Measurements from ENCODE around the gene ZNF575.

Gene ZNF575

DNA sequence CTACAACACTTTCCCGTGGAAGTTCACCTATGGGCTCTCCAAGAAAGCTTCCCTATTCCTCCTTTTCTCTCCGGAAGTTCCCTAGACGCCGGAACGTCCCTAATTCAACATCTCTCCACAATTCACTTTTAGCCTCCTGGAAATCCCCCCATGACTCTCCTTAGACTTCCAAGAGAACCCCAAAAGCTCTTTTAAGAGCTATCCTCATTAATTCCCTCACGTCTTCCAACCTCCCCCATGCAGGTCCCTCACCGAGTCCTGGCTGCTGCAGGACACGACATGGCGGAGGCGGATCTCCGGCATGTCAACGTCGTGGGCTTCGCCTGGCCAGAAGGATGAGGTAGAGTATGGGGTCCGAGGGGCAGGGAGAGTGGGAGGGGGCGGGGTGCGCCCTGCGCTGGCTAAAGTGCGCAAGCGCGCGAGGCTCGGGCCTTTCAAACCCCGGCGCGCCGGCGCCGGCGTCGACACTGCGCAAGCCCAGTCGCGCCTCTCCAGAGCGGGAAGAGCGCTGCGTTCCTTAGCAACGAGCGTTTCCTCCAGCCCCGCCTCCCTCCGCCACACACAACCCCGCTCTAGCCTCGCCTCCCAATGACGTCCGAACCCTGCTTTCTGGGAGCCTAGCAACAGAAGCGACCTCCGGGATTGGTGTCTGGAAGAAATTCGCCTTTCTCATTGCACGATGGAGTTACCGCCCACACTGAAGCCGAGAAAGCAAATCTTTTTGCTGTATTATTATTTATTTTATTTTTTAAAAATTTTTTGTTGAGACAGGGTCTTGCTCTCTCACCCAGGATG is 42.4 kb downstream of the ZNF575 start, which contains the start of the genes PINLYP and XRCC1:
Gene PINLYP (plus strand): TSS at position 646 of the 795 bp plus-strand sequence. CDS start 1,391 bp downstream, outside the sequence.
Gene XRCC1 (minus strand): TSS at position 372 of the 795 bp plus-strand sequence. CDS start 69 bp downstream, at position 303.
- peak; percentile 99 for DNase-seq

DNA sequence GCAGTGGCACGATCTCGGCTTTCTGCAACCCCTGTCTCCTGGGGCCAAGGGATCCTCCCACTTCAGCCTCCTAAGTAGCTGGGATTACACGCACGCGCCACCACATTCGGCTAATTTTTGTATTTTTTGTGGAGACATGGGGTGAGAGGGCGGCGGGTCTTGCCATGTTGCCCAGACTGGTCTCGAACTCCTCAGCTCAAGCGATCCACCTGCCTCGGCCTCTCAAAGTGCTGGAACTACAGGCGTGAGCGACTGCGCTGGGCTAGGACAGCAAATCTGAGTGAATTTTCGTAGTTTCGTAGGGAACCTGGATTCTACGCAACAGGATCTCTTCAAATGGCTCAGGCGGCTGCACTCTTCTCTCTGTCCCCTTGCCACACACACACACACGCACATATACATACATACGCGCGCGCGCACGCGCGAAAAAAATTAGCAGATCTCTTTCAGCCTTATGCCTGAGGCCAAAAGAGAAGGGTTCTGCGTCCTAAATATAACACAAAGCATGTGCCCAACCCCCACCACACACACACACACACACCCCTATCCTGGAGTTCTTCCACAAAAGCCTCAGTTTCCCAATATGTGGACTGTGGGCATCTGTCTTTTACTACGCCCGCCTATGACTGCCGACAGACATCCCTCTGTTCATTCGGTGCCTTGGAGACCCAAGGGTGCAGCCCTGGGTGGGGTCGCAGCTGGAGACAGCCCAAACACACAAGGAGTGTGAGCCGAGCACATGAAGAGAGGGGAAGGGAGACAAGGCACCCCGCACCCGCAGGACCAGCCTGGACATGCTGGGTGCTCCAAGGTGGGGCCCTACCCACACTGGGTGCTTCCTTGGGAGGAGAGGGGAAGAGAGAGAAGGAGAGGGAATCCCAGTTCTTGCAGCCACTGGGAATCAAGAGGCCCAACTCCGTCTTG is 43.2 kb downstream of the ZNF575 start:
- DNase-seq, result no peak

DNA sequence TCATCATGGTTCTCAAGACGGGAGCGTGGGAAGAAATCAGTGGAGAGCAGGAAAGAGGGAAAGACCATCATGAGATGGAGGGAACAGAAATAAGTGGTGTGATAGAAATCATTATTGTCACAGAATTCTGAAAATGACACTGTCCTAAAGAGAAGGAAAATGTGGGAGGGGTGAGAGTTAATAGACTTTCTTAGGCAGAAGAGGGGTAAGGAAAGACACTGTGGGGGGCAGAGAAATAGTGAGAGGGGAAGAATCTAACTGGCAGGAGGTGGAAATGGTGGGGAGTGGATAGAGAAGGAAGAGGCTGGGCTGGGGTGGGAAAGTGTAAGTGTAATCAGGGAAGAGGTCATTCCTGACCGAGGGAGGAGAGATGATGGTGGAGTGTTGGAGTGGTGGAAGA is 45.8 kb downstream of the ZNF575 start:
- no peak for DNase-seq

DNA sequence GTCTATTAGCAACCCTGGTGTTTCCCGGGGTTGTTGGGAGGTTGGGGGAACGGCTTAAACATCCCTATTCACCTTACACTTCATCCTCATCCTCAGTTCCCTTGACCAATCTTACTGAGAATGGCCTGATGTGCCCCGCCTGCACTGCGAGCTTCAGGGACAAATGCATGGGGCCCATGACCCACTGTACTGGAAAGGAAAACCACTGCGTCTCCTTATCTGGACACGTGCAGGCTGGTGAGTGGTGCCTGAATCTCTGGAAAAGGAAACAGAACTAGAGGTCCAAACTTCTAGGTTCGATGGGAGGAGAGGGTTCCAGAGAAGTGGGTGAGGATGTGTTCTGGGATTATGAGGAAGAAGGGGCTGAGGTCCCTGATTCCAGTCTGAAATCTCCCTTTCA is 48.5 kb downstream of the ZNF575 start:
- DNase-seq, result no peak

DNA sequence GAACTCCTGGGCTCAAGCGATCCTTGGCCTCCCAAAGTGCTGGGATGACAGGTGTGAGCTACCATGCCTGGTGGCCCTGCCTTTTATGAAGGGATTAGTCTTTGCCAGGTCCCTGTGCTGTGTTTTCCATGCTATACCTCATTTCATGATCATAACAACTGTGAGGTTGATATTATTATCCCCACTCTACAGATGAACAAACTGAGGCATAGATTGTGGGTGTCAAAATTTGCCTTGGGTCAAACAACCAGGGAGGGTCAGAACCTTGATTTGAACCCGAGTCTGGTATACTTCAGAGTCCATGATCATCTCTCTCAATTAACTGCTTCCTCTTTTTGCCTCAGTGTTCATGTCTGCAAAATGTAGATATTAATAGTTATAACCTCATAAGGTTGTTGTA is 49.5 kb downstream of the ZNF575 start:
- no peak for DNase-seq

DNA sequence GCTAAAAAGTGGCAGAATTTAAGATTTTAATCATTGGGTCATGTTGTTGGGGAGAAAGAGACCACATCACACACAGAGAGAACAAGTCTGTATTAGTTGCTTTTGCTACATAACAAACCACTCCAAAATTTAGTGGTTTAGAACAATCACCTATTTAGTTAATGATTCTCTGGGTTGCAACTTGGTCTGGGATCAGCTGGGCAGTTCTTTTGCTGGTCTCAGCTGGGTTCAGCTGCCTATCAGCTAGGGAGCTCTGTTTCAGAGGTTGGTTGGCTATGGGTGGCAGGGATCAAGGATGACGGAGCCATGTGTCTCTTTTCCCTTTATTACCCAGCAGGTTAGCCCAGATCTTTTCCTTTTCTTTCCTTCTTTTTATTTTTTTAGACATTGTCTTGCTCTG is 51.5 kb downstream of the ZNF575 start:
- DNase-seq, result no peak
